ENCODE data around the gene GNAS. TPM values are rescaled to one million over a fixed set of nuclear protein-coding genes. Genes with fewer than 3 reads are reported as not detected.

Gene GNAS
- total and polyA plus RNA-seq, 10 of the 15 experiments (the other 5 are each of a cell fraction or from before 2014, with no cell fraction given) = 209 to 950 (median 394) TPM

DNA sequence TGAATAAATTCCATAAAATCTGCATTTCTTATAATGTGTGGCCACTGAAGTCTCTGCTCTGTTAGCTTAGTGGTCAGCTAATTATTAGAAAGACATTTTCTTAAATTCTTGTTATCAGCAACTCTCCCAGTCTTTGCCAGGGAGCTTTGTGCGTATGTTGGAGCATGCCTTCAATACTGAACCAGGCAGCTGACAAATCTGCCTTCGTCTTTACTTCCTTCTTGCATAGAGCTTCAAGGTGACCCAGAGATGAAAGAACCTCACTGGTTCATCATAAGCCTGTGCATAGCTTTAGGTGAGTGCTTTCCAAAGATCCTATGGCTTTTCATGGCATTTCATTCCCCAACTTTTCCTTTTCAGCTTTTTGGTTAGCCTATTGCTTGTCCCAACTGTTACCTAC is 85.6 kb downstream of the GNAS start:
- Histone ChIP-seq H2AFZ (ENCODE audit: control insufficient read depth, low read depth, low read length) (peak overlapping the region; percentile 58; the same call in 1 of the 2 replicates), H3K4me1 (ENCODE audit: control insufficient read depth, insufficient read depth, low read length) (peaks cover 10% of the 10 kb centered on the region; the same call in 1 of the 2 replicates), H3K79me2 (ENCODE audit: control insufficient read depth, insufficient read depth, low read length) (no peaks in the 10 kb centered on the region), H3K4me2 (ENCODE audit: control insufficient read depth, insufficient read depth) (peak overlapping the region; percentile 53; the same call in 1 of the 2 replicates), H4K20me1 (ENCODE audit: control insufficient read depth, insufficient read depth) (no peaks in the 10 kb centered on the region), H3K27ac (ENCODE audit: control insufficient read depth, insufficient read depth) (no peak overlapping the region), H3K36me3 (ENCODE audit: control insufficient read depth in 2 of 2, insufficient read depth in 2 of 2, low read length in 1 of 2) (no peaks in the 10 kb centered on the region), H3K9me3 (replicated peaks; ENCODE audit: control insufficient read depth, insufficient read depth, low read length) (no peaks in the 10 kb centered on the region; the same call in 2 of the 3 replicates), H3K27me3 (replicated peaks in 1 of 2; ENCODE audit: control insufficient read depth in 2 of 2, insufficient read depth in 2 of 2, low read length in 1 of 2) (no peaks in the 10 kb centered on the region), H3K9ac (ENCODE audit: control insufficient read depth, insufficient read depth, low read length) (no peak overlapping the region), H3K4me3 (peak overlapping the region; percentile 7; the same call in 1 of the 2 replicates)
- RAD21 ChIA-PET (ENCODE audit: unreplicated experiment) = interaction anchor here (1.0 to 1.5 kb wide), 4 partner anchors 23 to 71 kb away, joined by 3 to 4 read pairs (median 4); no protein-coding TSS in a partner anchor
- ATAC-seq = no peak
- 62% methylated on average over 2 of the region's 2 CpGs for WGBS (ENCODE audit: insufficient coverage, insufficient replicate concordance, low lambda C conversion rate, missing lambda C conversion rate)
- in situ Hi-C loops (cut with MboI) (no loop called here), intact Hi-C loops (cut with micrococcal nuclease; ENCODE audit: unreplicated experiment) (no loop called here)
- no TSS peak for BruUV-seq (replicated peaks)
- SMC1A ChIA-PET (ENCODE audit: uncharacterized antibody, unreplicated experiment) = interaction anchor here (0.8 to 3.7 kb wide), 5 partner anchors 15 to 70 kb away, joined by 3 to 16 read pairs (median 4); no protein-coding TSS in a partner anchor
- no peak for FAIRE-seq
- CTCF ChIA-PET = interaction anchor here (0.6 to 2.1 kb wide), 6 partner anchors 15 to 269 kb away, joined by 3 to 6 read pairs (median 4); no protein-coding TSS in a partner anchor
- POLR2A ChIA-PET = no interaction called here
- DNase-seq (ENCODE audit: low read depth, low spot score) = no peak
- no peak for TF ChIP-seq RUNX3 (IDR thresholded peaks at IDR 0.05; ENCODE audit: low read length)
- TF ChIP-seq, protein P1, sequence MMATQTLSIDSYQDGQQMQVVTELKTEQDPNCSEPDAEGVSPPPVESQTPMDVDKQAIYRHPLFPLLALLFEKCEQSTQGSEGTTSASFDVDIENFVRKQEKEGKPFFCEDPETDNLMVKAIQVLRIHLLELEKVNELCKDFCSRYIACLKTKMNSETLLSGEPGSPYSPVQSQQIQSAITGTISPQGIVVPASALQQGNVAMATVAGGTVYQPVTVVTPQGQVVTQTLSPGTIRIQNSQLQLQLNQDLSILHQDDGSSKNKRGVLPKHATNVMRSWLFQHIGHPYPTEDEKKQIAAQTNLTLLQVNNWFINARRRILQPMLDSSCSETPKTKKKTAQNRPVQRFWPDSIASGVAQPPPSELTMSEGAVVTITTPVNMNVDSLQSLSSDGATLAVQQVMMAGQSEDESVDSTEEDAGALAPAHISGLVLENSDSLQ (IDR thresholded peaks at IDR 0.05) = no peak
- TF ChIP-seq NFYA (IDR thresholded peaks at IDR 0.05; ENCODE audit: borderline replicate concordance, low read depth, low read length) = no peak
- no peak for TF ChIP-seq JUNB (IDR thresholded peaks at IDR 0.05)
- TF ChIP-seq RAD51 (IDR thresholded peaks at IDR 0.05) = no peak
- TF ChIP-seq CREB1 (IDR thresholded peaks at IDR 0.05; ENCODE audit: low read depth) = no peak
- TF ChIP-seq, protein P2, sequence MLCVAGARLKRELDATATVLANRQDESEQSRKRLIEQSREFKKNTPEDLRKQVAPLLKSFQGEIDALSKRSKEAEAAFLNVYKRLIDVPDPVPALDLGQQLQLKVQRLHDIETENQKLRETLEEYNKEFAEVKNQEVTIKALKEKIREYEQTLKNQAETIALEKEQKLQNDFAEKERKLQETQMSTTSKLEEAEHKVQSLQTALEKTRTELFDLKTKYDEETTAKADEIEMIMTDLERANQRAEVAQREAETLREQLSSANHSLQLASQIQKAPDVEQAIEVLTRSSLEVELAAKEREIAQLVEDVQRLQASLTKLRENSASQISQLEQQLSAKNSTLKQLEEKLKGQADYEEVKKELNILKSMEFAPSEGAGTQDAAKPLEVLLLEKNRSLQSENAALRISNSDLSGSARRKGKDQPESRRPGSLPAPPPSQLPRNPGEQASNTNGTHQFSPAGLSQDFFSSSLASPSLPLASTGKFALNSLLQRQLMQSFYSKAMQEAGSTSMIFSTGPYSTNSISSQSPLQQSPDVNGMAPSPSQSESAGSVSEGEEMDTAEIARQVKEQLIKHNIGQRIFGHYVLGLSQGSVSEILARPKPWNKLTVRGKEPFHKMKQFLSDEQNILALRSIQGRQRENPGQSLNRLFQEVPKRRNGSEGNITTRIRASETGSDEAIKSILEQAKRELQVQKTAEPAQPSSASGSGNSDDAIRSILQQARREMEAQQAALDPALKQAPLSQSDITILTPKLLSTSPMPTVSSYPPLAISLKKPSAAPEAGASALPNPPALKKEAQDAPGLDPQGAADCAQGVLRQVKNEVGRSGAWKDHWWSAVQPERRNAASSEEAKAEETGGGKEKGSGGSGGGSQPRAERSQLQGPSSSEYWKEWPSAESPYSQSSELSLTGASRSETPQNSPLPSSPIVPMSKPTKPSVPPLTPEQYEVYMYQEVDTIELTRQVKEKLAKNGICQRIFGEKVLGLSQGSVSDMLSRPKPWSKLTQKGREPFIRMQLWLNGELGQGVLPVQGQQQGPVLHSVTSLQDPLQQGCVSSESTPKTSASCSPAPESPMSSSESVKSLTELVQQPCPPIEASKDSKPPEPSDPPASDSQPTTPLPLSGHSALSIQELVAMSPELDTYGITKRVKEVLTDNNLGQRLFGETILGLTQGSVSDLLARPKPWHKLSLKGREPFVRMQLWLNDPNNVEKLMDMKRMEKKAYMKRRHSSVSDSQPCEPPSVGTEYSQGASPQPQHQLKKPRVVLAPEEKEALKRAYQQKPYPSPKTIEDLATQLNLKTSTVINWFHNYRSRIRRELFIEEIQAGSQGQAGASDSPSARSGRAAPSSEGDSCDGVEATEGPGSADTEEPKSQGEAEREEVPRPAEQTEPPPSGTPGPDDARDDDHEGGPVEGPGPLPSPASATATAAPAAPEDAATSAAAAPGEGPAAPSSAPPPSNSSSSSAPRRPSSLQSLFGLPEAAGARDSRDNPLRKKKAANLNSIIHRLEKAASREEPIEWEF (IDR thresholded peaks at IDR 0.05; ENCODE audit: insufficient replicate concordance, low read depth, low read length) = no peak
- TF ChIP-seq STAT1 (conservative IDR thresholded peaks at IDR 0.05) = no peak
- no peak for TF ChIP-seq HDGF (IDR thresholded peaks at IDR 0.05)
- no peak for TF ChIP-seq BMI1 (IDR thresholded peaks at IDR 0.05; ENCODE audit: borderline replicate concordance)
- TF ChIP-seq ZNF217 (IDR thresholded peaks at IDR 0.05) = no peak
- TF ChIP-seq, protein P3, sequence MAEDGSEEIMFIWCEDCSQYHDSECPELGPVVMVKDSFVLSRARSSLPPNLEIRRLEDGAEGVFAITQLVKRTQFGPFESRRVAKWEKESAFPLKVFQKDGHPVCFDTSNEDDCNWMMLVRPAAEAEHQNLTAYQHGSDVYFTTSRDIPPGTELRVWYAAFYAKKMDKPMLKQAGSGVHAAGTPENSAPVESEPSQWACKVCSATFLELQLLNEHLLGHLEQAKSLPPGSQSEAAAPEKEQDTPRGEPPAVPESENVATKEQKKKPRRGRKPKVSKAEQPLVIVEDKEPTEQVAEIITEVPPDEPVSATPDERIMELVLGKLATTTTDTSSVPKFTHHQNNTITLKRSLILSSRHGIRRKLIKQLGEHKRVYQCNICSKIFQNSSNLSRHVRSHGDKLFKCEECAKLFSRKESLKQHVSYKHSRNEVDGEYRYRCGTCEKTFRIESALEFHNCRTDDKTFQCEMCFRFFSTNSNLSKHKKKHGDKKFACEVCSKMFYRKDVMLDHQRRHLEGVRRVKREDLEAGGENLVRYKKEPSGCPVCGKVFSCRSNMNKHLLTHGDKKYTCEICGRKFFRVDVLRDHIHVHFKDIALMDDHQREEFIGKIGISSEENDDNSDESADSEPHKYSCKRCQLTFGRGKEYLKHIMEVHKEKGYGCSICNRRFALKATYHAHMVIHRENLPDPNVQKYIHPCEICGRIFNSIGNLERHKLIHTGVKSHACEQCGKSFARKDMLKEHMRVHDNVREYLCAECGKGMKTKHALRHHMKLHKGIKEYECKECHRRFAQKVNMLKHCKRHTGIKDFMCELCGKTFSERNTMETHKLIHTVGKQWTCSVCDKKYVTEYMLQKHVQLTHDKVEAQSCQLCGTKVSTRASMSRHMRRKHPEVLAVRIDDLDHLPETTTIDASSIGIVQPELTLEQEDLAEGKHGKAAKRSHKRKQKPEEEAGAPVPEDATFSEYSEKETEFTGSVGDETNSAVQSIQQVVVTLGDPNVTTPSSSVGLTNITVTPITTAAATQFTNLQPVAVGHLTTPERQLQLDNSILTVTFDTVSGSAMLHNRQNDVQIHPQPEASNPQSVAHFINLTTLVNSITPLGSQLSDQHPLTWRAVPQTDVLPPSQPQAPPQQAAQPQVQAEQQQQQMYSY (CRISPR knock-in tag; IDR thresholded peaks at IDR 0.05) = no peak
- no peak for TF ChIP-seq FOXM1 (IDR thresholded peaks at IDR 0.05; ENCODE audit: low read depth, low read length)
